ENCODE results near the gene ETV6.

- TF ChIP-seq, protein P1, sequence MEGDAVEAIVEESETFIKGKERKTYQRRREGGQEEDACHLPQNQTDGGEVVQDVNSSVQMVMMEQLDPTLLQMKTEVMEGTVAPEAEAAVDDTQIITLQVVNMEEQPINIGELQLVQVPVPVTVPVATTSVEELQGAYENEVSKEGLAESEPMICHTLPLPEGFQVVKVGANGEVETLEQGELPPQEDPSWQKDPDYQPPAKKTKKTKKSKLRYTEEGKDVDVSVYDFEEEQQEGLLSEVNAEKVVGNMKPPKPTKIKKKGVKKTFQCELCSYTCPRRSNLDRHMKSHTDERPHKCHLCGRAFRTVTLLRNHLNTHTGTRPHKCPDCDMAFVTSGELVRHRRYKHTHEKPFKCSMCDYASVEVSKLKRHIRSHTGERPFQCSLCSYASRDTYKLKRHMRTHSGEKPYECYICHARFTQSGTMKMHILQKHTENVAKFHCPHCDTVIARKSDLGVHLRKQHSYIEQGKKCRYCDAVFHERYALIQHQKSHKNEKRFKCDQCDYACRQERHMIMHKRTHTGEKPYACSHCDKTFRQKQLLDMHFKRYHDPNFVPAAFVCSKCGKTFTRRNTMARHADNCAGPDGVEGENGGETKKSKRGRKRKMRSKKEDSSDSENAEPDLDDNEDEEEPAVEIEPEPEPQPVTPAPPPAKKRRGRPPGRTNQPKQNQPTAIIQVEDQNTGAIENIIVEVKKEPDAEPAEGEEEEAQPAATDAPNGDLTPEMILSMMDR (IDR thresholded peaks at IDR 0.05; ENCODE audit: borderline replicate concordance, extremely low read depth, low read length, poor library complexity, severe bottlenecking): no peak
- no peak for TF ChIP-seq EZH2 (IDR thresholded peaks at IDR 0.05; ENCODE audit: borderline replicate concordance, low read depth, low read length, severe bottlenecking)
These were observed 38.9 kb downstream of the ETV6 start for GRCh38 chr12:11688379-11688778.
